NB4 (cell line): ENCODE measurements around the gene NPAS3.

Experiments used
- DNase-seq: peaks from one replicate; pipeline ENCODE4 v3.0.0; 2010; ENCODE audit warnings: low read depth
- H3K4me3 ChIP-seq: one replicate; pipeline ENCODE4 v1.5.1; 2011; ENCODE audit warnings: mild to moderate bottlenecking, low read depth, low read length, moderate library complexity
- CTCF ChIP-seq: IDR thresholded peaks from one replicate; pipeline ENCODE4 v1.5.1; 2012; ENCODE audit warnings: low read depth, low read length
- MAX ChIP-seq: IDR thresholded peaks from 2 replicates; pipeline ENCODE4 v1.6.1; 2011; ENCODE audit warnings: low read depth, low read length
- MYC ChIP-seq: IDR thresholded peaks from 2 replicates; pipeline ENCODE4 v1.6.1; 2011; ENCODE audit warnings: low read depth, low read length
- POLR2A ChIP-seq: IDR thresholded peaks from 2 replicates; pipeline ENCODE4 v1.6.1; 2011; ENCODE audit warnings: mild to moderate bottlenecking; ENCODE audit not compliant: insufficient read length; ENCODE audit errors: extremely low read depth

Gene NPAS3

GRCh38 chr14:33602396-33602795 lies 663.7 kb downstream of the NPAS3 start:
- DNase-seq = no peak
- TF ChIP-seq MYC (no peak), POLR2A (no peak), MAX (no peak), CTCF (no peak)
- no peak overlapping the region for H3K4me3 ChIP-seq

DNA sequence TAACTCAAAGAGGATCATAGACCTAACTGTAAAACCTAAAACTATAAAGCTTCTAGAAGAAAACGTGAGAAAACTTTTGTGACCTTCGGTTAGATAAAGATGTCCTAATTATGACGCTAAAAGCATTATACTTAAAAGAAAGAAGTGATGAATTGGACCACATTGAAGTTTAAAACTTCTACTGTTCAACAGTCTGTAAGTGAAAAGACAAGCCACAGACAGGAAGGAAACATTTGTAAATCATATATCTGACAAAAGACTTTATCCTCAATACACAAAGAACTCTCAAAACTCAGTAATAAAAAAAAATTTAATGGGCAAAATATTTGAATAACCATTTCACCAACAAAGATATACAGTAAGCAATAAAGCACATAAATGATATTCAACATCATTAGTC lies 667.9 kb downstream of the NPAS3 start:
- DNase-seq = no peak
- no peak overlapping the region for H3K4me3 ChIP-seq
- TF ChIP-seq CTCF = no peak
- TF ChIP-seq MAX = no peak
- TF ChIP-seq POLR2A = no peak
- TF ChIP-seq MYC = no peak

GRCh38 chr14:33609582-33609981 lies 670.9 kb downstream of the NPAS3 start:
- DNase-seq = no peak
- TF ChIP-seq POLR2A = no peak
- TF ChIP-seq CTCF = no peak
- TF ChIP-seq MYC = no peak
- TF ChIP-seq MAX = no peak
- H3K4me3 ChIP-seq = no peak overlapping the region

DNA sequence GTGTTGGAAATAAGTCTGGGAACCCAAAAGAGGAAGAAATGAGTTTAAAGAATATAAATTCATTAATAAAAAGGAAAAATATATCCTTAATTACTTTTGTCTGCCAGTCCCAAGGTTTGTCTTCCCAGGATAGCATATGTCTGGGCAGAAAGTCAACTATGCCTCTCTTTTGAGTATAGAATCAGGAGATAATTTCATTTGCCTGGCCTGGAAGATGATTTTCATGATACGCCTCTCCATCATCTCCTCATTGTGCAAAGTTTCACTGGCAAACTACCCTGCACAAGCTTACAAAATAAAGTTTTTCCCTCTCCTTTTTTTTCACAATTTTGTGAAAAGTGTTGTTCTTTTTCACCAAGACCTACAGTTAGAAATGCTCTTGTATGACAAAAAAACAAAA lies 671.4 kb downstream of the NPAS3 start:
- no peak overlapping the region for H3K4me3 ChIP-seq
- DNase-seq = no peak
- no peak for TF ChIP-seq POLR2A
- no peak for TF ChIP-seq MYC
- TF ChIP-seq CTCF = no peak
- no peak for TF ChIP-seq MAX

DNA sequence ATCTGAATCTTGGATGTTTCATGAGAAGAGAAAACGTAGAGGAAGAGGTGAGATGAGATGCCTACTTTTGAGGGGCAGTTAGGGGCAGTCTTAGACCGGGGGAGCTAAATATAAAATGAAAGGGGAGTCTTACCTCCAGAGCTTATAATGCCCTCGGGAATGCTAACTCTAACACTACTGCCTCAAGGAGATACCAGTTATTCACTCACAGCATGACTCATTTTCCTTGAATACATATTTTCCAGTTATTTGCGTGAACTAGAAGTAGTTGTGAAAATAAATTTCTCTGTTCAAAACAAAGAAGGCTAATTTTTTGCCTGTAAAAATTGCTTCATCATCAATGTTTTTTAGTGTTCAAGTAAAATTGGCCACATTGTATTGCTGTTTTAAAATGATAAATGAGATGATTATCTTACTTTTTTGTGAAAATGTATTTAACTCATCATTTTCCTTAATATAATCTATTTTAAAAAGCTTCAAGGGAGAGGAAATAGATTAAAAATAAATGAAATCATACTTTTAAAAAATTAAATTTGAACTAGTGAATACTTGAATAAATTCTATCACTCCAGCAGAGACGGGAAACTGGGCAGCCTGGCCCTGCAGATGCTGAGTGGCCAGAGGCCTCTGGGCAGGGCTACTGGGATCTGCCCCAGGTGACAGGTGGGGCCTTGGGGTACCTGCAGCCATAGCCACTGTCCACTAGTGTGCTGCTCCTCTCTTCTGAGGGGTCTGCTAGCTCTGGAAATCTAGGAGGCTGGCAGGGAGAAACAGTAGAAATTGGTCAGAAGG lies 672.9 kb downstream of the NPAS3 start:
- TF ChIP-seq MAX (no peak), CTCF (no peak), POLR2A (no peak), MYC (no peak)
- no peak for DNase-seq
- no peak overlapping the region for H3K4me3 ChIP-seq

GRCh38 chr14:33612197-33612505 lies 673.5 kb downstream of the NPAS3 start:
- no peak for DNase-seq
- TF ChIP-seq MYC (no peak), MAX (no peak), CTCF (no peak), POLR2A (no peak)
- H3K4me3 ChIP-seq = no peak overlapping the region
